B cell (primary cell): Measurements from ENCODE around the gene NDRG3. TPM values are rescaled to one million over a fixed set of nuclear protein-coding genes. Genes with fewer than 3 reads are reported as not detected.

Source experiments
- ATAC-seq: fragments of 200-7000 bp; cut with Tn5 transposase; one replicate; pipeline ENCODE4 v1.10.0; 2021; ENCODE audit warnings: low read depth, mild to moderate bottlenecking, moderate number of reproducible peaks, moderate library complexity
- CTCF ChIA-PET: fragments of 350-600 bp; sonication (Branson Sonifier 250); formaldehyde crosslinking; loops from one replicate; lab custom pipeline; 2021; ENCODE audit warnings: antibody characterized with exemption, inconsistent platforms; lab: Charles Lee
- POLR2A ChIA-PET: fragments of 350-600 bp; sonication (Branson Sonifier 250); formaldehyde crosslinking; loops from one replicate; lab custom pipeline; 2021; ENCODE audit warnings: antibody characterized with exemption; lab: Charles Lee
- DNase-seq: peaks from one replicate; pipeline ENCODE4 v3.0.0; 2013
- H2AFZ ChIP-seq: 2 replicates; pipeline ENCODE4 v1.6.1; 2012; ENCODE audit warnings: mild to moderate bottlenecking, low read depth, low read length; ENCODE audit not compliant: insufficient read depth, poor library complexity, severe bottlenecking
- H3K27ac ChIP-seq, 2 donors: 1 replicate in 1 of 2; 2 replicates in 1 of 2; pipeline ENCODE4 v1.5.1; 2012 to 2013; ENCODE audit warnings: low read length in 2 of 2, mild to moderate bottlenecking in 2 of 2, moderate library complexity in 1 of 2
- H3K27me3 ChIP-seq, 4 experiments: fragments of 200-600 bp in 1 of 4; sonication (generic) in 1 of 4; replicated peaks in 1 of 4; 1 replicate in 2 of 4; 2 replicates in 2 of 4; pipeline versions ENCODE4 v1.6.1 to v1.7.0; 2013 to 2016; ENCODE audit warnings: low read length in 3 of 4, mild to moderate bottlenecking in 2 of 4, mixed read lengths in 1 of 4, moderate library complexity in 1 of 4; ENCODE audit not compliant: insufficient read depth in 4 of 4, control insufficient read depth in 3 of 4; ENCODE audit errors: control extremely low read depth in 1 of 4
- H3K36me3 ChIP-seq, 2 experiments: replicated peaks in 1 of 2; 1 replicate in 1 of 2; 2 replicates in 1 of 2; pipeline versions ENCODE4 v1.6.1 to v1.7.1; 2013; ENCODE audit warnings: low read length in 1 of 2; ENCODE audit not compliant: insufficient read depth in 2 of 2, control insufficient read depth in 1 of 2; ENCODE audit errors: control extremely low read depth in 1 of 2, extremely low read depth in 1 of 2
- H3K4me1 ChIP-seq, 2 donors: fragments of 200-600 bp in 1 of 2; sonication (generic) in 1 of 2; 1 replicate in 1 of 2; 2 replicates in 1 of 2; pipeline versions ENCODE4 v1.5.1 to v1.6.1; 2013 to 2017; ENCODE audit warnings: low read length in 2 of 2; ENCODE audit not compliant: control insufficient read depth in 2 of 2, insufficient read depth in 2 of 2
- H3K4me2 ChIP-seq: replicated peaks from 2 replicates; pipeline ENCODE3; 2012; ENCODE audit warnings: mild to moderate bottlenecking, low read depth, low read length; ENCODE audit not compliant: poor library complexity, severe bottlenecking
- H3K4me3 ChIP-seq, 5 experiments: fragments of 200-600 bp in 1 of 5; sonication (generic) in 1 of 5; 1 replicate in 3 of 5; 2 replicates in 2 of 5; pipeline versions ENCODE4 v1.5.1 to v1.7.0; 2011 to 2016; ENCODE audit warnings: low read length in 4 of 5, mild to moderate bottlenecking in 4 of 5, low read depth in 2 of 5, control low read depth in 1 of 5, moderate library complexity in 1 of 5; ENCODE audit not compliant: insufficient read depth in 1 of 5; ENCODE audit errors: control extremely low read depth in 1 of 5, extremely low read depth in 1 of 5
- H3K79me2 ChIP-seq: fragments of 200-600 bp; sonication (generic); one replicate; pipeline ENCODE4 v1.6.0; 2016; ENCODE audit warnings: low read length; ENCODE audit not compliant: control insufficient read depth, insufficient read depth
- H3K9ac ChIP-seq: fragments of 200-600 bp; sonication (generic); 2 replicates; pipeline ENCODE4 v1.6.1; 2017; ENCODE audit warnings: mild to moderate bottlenecking, low read length, moderate library complexity
- H3K9me3 ChIP-seq, 3 donors: one replicate each; pipeline versions ENCODE4 v1.6.1 to v1.7.1; 2013; ENCODE audit warnings: low read length in 2 of 3; ENCODE audit not compliant: control insufficient read depth in 2 of 3, insufficient read depth in 1 of 3; ENCODE audit errors: control extremely low read depth in 1 of 3
- H4K20me1 ChIP-seq: 2 replicates; pipeline ENCODE4 v1.6.0; 2012; ENCODE audit warnings: mild to moderate bottlenecking, low read length; ENCODE audit not compliant: insufficient read depth, control insufficient read depth, poor library complexity, severe bottlenecking
- H3K27ac Mint-ChIP-seq: one replicate; pipeline ENCODE4 v1.8.0; 2021; ENCODE audit warnings: mixed read lengths
- H3K27me3 Mint-ChIP-seq: one replicate; pipeline ENCODE4 v1.8.0; 2021; ENCODE audit warnings: mixed read lengths
- H3K4me1 Mint-ChIP-seq: one replicate; pipeline ENCODE4 v1.8.0; 2021; ENCODE audit warnings: mixed read lengths
- H3K4me3 Mint-ChIP-seq: one replicate; pipeline ENCODE4 v1.8.0; 2021; ENCODE audit warnings: mixed read lengths
- H3K9me3 Mint-ChIP-seq: one replicate; pipeline ENCODE4 v1.8.0; 2022; ENCODE audit warnings: mixed read lengths; ENCODE audit not compliant: insufficient read depth
- CTCF ChIP-seq: fragments of 200-600 bp; IDR thresholded peaks from one replicate; pipeline ENCODE4 v1.8.0; 2022; ENCODE audit warnings: antibody characterized with exemption, mild to moderate bottlenecking
- EZH2 ChIP-seq: IDR thresholded peaks from 2 replicates; pipeline ENCODE4 v1.6.1; 2012; ENCODE audit warnings: borderline replicate concordance, low read depth, mild to moderate bottlenecking, moderate library complexity, low read length; ENCODE audit not compliant: insufficient read depth, poor library complexity, severe bottlenecking
- WGBS: methylation state at CpG from one replicate; pipeline ENCODE4 v1.1.5; 2013; ENCODE audit warnings: missing lambda C conversion rate; ENCODE audit not compliant: insufficient coverage; 5-methylcytosine and 5-hydroxymethylcytosine counted together
- intact Hi-C: fragments of 100-400 bp; cut with micrococcal nuclease; formaldehyde crosslinking; loops from one replicate; pipeline ENCODE4 v1.10.0; 2022
- polyA plus RNA-seq: library from polyadenylated mRNA; depleted of rRNA; stranded (reverse); fragments of >200 nt; gene quantifications from 2 replicates; pipeline ENCODE4 v1.2.3, GENCODE V29; 2012
- total RNA-seq, 2 donors: library from RNA; stranded (reverse); fragments of 120-200 nt in 1 of 2; gene quantifications; 1 replicate in 1 of 2; 2 replicates in 1 of 2; pipeline versions ENCODE4 v1.2.3 to v1.2.4, GENCODE V29; 2013 to 2022

NDRG3 gene
- total and polyA plus RNA-seq, 2 donors (not counting 1 experiment from before 2014, with no cell fraction given), result 15.7 to 26.1 TPM

- ChIA-PET POLR2A (no interaction called here), CTCF (interaction anchor here (0.6 kb wide), 1 partner anchor 120 kb away, joined by 3 read pairs; no protein-coding TSS in a partner anchor)
- H2AFZ ChIP-seq, result no peak overlapping the region
- DNase-seq, result no peak
- TF ChIP-seq CTCF (no peak), EZH2 (no peak)
- H3K4me1 ChIP-seq, result no peaks in the 10 kb centered on the region
- H3K27ac ChIP-seq, result no peak overlapping the region
- H3K4me3 ChIP-seq, result no peak overlapping the region
- H3K9me3 ChIP-seq, result peaks cover 0 to 4% (median 0%) of the 10 kb centered on the region in 3 donors
- H3K4me2 ChIP-seq, result no peak overlapping the region
- no peaks in the 10 kb centered on the region for H3K27me3 ChIP-seq
- Mint-ChIP-seq H3K27ac (no peak overlapping the region), H3K4me1 (no peaks in the 10 kb centered on the region), H3K9me3 (no peaks in the 10 kb centered on the region), H3K4me3 (no peak overlapping the region), H3K27me3 (no peaks in the 10 kb centered on the region)
- intact Hi-C loops, result no loop called here
- ATAC-seq, result no peak
- H3K79me2 ChIP-seq, result no peaks in the 10 kb centered on the region
- 100% methylated on average over 2 of the region's 4 CpGs for WGBS
- no peaks in the 10 kb centered on the region for H4K20me1 ChIP-seq
- H3K9ac ChIP-seq, result no peak overlapping the region
- H3K36me3 ChIP-seq, result peaks cover 3 to 15% of the 10 kb centered on the region in 2 experiments
These were observed 72.9 kb downstream of the NDRG3 start for GRCh38 chr20:36672991-36673390.

GRCh38 chr20:36670665-36671357, 75.1 kb downstream of the NDRG3 start:
- no peaks in the 10 kb centered on the region for H3K27me3 ChIP-seq

More at GRCh38 chr20:36670665-36671357, 75.1 kb downstream of the NDRG3 start:
- WGBS, result 100% methylated on average over 2 of the region's 3 CpGs
- CTCF ChIA-PET, result interaction anchor here (0.6 to 1.2 kb wide), 3 partner anchors 81 to 1895 kb away, joined by 3 to 6 read pairs (median 3); no protein-coding TSS in a partner anchor
- Mint-ChIP-seq H3K4me3 (no peak overlapping the region), H3K9me3 (no peaks in the 10 kb centered on the region), H3K27me3 (no peaks in the 10 kb centered on the region), H3K4me1 (no peaks in the 10 kb centered on the region), H3K27ac (no peak overlapping the region)
- DNase-seq (no peak), ATAC-seq (no peak)
- Histone ChIP-seq H3K27ac (no peak overlapping the region), H3K9me3 (no peaks in the 10 kb centered on the region), H2AFZ (no peak overlapping the region), H3K9ac (no peak overlapping the region), H3K4me3 (no peak overlapping the region), H4K20me1 (no peaks in the 10 kb centered on the region), H3K4me2 (no peak overlapping the region), H3K36me3 (peaks cover 3 to 11% of the 10 kb centered on the region in 2 experiments), H3K79me2 (no peaks in the 10 kb centered on the region), H3K4me1 (no peaks in the 10 kb centered on the region)
- intact Hi-C loops, result no loop called here
- POLR2A ChIA-PET, result interaction anchor here (0.6 kb wide), 1 partner anchor 33 kb away, joined by 7 read pairs; no protein-coding TSS in a partner anchor
- TF ChIP-seq CTCF, result no peak
- TF ChIP-seq EZH2, result no peak
